CD4-positive, alpha-beta T cell treated with Interleukin-4 for 1 hour (primary cell): ENCODE data around the gene SNTG2.
"Not testable (repeated sequence)": the region's sequence is repeated elsewhere in the genome, so short reads cannot be mapped to it uniquely, and the experiment has no call there.

Source experiments
- DNase-seq, 2 donors: peaks; one replicate each; pipeline ENCODE4 v3.0.0-alpha.2; 2020 to 2022

SNTG2 gene

DNA sequence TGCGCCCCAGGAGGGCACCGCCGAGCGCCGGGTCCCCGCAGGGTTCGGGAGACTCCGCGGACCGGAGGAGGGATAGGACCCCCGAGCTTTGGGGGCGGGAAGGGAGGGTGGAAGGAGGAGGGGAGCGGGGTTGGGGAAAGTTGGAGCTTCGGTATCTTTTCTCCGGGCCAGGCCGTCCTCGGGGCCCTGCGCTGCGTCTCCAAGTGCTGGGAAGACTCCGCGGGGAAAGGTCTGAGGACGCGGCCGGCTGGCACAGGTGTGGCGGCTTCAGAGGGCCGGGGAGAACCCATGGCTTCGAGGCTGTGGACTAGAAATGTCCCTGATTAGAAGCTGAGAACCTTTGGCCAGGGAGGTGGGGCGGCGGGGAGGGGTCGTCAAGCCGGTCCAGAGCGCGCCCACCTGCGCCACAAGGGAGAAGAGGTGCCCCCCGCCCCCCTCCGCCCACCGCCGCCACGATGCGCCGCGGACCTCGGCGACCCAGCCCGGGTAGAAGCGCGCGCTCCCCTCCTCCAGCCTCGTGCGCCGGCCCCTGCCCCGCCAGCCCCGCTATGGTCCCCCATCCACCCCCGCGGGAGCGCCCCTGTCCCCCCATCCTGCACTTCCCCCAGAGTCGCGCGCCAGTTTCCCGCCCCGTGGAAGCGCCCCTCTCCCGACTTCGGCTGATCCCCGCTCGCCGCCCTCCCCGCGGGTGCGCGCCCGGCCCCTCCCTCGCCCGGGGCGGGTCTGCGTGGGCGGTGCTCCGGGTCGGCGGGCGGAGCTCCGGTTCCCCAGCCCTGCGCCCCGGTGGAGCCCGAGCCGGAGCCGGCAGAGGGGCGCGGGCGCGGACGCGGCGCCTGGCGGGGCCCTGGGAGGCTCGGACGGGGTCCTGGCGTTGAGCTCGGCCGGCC lies at the start of gene SNTG2:
TSS of gene SNTG2 (plus strand) at position 770 of the 887 bp plus-strand sequence. CDS start 148 bp downstream, outside the sequence.
- DNase-seq, result peak; percentile 29 to 33

DNA sequence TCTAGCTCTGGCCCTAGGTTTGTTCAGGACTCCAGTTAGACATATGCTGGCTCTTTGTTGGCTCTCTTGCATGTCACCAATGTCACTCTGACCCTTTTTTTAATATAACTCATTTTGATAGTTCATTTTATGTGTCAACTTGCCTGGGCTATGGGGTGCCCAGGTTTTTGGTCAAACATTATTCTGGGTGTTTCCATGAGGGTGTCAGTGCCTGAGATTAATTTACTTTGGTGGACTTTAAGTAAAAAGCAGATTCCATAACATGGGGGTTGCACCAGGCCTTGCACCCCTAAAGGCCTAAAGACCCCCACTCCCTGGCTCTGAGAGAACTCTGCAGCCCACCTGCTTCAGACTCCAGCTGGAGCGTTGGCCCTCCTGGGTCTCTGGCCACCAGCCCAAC lies 48.1 kb upstream of the SNTG2 start:
- DNase-seq, result no peak

DNA sequence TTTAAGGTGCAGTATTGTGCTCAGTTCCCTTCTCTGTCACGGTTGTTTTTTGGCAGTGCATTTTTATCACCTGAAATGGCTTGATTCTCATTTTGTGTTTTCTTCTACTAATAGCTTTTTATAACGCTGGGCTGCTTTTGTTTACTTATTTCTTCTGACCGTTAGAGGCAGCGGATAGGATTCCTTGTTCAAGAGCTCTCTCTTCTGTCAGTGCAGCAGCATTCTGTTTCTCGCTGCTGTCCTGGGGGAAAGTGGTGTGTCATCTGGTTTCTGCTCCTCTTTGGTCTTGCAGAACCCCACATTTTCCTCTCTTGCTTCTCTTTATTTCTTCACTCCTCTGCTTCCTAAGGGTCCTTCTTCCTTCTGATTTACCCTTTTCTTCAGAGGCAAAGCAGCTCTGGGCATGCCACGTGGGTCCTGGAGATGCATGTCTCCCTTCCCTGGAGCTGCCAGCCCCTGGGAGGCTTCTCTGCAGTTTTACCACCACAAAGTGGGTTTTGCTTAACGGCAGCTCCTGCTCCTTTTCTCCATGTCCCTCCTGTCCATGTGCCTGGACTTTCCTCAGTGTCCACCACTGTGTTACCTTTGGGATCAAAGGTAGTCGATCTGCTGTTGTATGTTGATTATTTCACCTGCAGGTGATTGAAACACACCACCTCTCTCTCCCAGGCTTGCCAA lies 47.3 kb upstream of the SNTG2 start:
- no peak for DNase-seq

DNA sequence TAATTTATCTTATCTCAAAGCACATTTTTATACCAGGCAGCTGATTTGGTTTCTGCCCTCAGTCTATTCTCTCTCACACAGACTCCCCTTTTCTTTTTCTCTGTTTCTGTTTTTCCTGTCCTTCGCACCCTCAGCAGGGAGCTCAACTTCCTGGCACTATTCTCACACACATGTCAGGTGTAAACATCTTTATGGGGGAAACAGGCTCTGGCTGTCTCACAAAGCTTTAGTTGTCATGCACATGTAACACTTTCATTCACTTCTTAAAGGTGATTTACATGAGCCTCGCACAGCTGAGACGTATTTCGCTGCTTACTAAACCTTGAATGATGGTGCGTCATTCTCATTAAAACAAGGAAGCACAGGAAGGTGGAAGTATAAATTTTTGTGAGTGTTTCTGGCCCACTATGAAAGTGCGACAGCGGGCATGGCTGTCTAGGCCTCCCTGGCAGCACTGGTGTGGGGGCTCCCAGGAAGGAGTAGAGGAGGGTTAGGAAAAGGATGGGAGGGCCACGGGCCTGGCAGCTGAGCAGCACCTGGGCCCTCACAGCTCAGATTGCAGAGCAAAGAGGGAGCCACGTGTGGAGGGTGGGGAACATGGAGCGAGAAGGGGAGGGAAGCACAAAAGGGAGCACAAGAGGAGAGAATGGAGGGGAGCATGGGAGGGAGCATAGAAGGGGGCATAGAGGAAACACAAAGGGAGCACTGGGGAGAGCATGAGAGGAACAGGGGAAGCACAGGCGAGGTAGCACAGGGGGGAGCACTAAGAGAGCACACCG lies 46.2 kb upstream of the SNTG2 start:
- DNase-seq, result no peak

DNA sequence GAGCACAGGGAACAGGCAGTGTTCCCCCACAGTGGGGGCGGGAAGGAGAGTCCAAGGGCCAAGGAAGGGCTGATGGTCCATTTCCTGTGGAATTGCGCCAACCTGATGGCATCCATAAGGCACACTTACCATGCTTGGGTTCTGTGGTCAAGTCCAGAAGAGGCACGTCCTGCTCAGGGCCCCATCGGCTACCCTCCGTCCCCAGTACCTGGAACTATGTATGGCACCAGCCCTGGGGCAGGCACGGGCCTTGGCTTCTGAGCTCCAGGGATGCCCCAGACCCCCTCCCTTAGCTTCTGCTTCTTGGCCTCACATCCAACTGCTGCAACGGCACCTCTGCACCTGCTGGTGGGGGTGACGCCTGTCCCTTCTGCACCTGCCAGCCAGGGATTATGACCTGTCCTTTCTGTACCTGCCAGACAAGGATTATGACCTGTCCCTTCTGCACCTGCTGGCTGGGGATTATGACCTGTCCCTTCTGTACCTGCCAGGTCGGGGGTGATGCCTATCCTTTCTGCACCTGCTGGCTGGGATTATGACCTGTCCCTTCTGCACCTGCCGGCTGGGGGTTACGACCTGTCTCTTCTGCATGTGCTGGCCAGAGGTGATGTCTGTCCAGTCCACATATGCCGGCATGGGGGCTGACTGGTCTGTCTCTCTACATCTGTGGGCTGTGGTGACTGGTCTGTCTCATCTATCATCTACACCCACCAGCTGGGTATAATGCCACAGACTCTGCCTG lies 45.4 kb upstream of the SNTG2 start:
- DNase-seq, result no peak

DNA sequence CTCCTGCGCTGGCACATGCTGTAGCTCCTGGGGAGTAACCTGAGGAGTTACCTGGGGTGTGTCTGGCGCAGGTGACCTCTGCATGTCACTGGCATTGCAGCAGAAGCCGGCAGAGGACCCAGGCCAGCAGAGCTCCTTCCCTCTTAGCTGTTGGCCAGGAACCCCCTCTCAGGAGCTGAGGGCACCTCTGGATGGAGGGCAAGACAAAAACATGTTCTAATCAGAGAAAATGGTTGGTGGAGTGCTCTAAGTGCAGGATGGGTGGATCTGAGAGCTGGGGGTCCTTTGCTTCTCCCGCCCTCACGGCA lies 44.9 kb upstream of the SNTG2 start:
- no peak for DNase-seq

DNA sequence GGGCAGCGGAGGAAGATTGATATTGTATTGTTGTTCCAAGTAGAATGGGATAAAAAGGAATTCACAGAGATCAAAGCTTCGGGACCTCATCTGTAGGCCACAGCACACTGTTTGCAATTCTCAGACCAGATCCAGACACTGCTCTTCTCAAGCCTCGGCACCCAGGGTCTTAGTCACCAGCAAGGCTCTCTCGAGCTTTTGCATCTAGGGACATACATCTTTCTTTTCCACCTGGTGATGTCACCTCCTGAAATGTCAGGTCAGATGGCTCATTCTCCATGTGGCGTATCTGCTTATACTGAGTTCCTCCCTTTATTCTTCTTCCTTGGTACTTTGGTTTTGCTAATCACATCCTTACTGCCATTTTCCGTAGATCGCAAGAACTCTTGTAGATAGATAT lies 42.9 kb upstream of the SNTG2 start:
- no peak for DNase-seq

DNA sequence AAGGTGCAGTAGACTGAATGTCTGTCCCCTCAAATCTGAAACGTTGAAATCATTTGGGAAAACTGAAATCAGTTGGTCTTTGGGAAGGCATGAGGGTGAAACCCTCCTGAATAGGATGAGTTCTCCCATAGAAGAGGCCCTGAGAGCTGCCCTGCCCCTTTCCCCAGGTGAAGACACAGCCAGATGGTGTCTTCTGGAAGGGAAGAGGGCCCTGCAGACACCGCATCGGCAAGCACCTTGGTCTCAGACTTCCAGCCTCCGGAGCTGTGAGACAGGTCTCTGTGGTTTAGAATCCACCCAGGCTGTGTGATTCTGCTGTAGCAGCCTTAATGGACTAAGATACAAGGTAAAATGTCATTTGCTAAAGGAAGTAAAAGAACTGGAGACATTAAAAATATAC lies 42.1 kb upstream of the SNTG2 start:
- no peak for DNase-seq

DNA sequence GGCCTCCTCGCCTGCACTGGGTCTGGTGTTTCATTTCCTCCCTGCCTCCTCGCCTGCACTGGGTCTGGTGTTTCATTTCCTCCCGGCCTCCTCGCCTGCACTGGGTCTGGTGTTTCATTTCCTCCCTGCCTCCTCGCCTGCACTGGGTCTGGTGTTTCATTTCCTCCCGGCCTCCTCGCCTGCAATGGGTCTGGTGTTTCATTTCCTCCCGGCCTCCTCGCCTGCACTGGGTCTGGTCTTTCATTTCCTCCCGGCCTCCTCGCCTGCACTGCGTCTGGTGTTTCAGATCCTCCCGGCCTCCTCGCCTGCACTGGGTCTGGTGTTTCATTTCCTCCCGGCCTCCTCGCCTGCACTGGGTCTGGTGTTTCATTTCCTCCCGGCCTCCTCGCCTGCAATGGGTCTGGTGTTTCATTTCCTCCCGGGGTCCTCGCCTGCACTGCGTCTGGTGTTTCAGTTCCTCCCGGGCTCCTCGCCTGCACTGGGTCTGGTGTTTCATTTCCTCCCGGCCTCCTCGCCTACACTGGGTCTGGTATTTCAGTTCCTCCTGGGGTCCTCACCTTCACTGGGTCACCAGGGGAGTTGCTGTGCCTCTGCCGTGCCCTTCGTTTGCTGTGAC lies 40.8 kb upstream of the SNTG2 start:
- not testable (repeated sequence) for DNase-seq

DNA sequence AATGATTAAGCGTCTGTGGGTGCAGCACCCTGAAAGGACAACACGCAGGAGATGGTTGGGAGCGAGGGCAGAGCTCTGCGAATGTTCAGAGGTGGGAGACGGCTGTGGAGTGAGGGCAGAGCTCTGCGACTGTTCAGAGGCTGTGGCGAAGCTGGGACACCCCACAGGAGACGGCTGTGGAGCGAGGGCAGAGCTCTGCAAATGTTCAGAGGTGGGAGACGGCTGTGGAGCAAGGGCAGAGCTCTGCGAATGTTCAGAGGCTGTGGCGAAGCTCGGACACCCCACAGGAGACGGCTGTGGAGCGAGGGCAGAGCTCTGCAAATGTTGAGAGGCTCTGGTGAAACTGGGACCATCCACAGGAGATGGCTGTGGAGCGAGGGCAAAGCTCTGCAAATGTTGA lies 40.0 kb upstream of the SNTG2 start:
- DNase-seq, result no peak

DNA sequence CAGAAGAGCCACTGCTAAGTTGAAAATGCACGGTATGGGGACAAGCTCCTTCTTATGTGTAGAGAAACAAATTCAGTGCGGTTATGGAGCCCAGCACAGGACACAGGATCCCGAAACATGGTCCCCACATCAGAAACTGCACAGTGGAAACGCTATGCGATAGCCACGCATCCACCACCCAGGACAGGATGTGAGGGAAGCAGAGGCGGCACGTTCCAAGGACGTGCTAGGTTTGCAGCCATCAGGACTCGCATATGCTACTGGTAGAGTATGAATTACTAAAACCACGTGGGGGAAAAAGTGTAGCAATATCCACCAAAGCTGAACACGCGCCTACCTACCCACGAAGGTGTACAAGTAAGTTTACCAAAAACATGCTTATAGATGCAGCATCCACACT lies 34.7 kb upstream of the SNTG2 start:
- DNase-seq, result no peak

DNA sequence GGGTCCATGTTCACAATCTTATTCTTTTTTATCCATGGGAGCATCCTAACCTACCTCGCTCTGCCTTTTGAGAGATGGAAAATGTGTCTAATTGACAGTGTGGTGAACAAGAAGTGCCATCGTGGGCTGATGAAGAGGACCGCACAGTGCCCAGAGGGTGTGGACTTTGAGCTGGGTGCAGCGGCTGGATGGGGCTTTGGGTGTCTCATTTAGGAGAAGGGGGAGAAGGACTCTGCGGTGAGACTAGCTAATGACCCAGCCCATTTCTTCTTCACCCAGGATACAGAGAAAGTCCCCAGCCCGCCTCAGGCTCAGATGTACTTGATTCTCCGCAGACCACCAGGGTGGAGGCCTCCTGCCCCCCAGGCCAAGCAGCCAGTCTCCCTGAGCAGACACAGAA lies 33.7 kb upstream of the SNTG2 start:
- DNase-seq, result no peak

DNA sequence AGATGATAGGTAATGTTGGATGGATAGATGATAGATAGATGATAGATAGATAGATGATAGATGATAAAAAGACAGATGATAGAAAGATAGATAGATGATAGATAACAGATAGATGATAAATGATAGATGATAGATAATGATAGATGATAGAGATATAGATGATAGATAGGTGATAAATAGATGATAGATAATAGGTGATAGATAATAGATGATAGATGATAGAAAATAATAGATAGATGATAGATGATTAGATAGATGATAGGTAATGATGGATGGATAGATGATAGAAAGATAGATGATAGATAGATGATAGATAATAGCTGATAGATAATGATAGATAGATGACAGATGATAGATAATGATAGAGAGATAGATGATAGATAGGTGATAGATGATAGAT lies 31.0 kb upstream of the SNTG2 start:
- no peak for DNase-seq

DNA sequence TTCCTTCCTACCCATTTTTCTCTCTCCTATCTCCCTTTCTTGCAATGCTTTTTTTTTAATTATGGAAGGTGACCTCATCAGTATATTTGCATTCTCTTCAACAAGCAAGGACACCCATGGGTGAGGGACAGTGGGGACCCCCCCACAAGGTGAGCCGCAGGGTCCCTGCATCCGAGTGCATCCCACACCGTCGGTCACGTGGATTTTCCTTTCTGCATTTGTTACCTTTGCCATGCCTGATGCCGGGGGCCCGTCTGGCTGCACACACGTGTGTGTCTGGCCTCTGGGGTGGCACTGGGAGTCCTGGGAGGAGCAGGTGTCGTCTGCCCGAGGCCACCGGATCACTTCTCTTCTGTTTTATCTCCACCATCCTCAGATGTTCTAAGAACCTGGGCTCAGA lies 30.1 kb upstream of the SNTG2 start:
- no peak for DNase-seq

DNA sequence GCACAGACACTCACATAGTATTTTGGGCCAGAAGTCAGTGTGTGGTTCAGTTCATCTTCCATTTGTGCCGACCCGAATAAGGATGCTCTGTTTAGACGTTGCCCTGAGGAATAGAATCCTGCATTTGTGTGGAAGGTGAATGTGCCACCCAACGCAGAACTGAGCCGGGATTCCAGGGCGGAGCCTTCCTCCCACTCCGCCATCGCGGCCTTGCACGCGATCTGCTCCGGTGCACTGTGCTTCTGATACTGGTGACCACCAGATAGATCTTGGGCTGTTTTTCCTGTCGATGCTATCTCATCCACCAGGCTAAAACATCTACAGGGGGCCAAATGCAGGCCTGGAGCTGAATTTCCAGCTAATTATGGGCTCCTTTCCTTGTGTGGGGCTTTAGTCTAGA lies 29.6 kb upstream of the SNTG2 start:
- no peak for DNase-seq

DNA sequence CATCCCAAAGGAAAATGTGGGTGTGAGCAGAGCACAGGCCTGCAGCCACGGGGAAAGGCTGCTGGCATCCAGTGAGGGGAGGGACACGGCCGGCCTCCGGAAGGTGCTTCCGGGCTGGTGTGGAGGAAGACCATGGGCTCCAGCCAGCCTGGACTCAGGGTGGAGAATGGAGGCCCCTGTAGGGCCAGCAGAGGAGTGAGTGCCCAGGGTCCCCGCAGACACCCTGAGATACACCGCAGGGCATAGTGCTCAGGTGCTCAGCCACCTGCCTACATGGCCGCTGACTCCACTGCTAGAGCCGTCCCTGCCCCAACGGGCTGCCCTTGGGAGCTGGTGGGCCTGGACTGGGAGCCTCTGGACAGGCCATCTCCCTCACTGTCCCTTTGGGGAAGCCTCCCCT lies 28.5 kb upstream of the SNTG2 start:
- DNase-seq, result no peak

DNA sequence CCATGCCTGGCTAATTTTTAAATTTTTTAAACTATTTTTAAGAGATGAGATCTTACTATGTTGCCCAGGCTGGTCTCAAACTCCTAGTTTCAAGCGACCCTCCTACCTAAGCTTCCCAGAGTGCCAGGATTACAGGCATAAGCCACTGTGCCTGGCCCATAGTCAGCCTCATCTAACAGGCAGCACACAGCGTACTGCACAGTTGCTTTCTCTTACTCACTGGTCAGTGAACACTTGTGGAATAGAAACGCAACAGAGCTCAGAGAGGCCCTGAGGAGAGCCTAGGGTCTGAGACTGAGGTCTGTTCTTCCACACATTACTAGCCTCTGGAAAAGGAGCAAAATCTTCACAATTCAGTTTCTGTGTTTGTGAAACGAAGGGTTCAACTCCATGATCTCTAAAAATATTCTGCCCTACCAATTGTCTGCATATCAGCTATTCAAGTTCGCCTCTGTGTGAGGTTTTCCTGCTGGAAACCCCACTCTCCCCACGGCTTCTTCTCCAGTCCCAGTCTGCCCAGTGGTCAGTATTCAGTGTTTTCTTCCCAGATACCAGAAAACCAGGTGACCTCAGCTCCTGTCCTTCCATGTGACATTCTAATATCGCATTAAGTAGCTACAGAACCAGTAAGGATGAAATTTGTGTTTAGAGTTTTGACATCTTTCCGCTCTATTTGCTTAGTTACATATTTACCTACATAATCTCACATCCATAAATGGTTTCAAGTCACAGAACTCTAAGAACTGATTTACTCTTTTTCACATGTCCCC lies 26.6 kb upstream of the SNTG2 start:
- no peak for DNase-seq

DNA sequence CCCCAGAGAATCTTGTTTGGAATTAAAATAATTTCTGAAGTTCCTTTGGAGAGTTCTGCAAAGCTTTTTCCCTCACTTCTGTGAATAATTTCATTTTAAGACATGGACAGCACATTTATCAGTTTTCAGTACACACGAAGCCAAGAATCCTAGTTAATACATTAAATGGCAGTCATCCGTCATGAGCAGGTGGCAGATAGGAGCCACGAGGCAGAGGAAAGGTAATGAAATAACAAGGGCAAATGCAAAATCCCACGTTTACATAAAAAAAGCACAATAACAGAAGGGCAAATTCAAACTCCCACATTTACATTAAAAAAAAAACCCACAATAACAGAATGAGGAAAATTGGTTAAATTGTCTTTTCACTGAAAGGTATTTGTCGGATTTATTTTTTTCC lies 25.9 kb upstream of the SNTG2 start:
- no peak for DNase-seq

DNA sequence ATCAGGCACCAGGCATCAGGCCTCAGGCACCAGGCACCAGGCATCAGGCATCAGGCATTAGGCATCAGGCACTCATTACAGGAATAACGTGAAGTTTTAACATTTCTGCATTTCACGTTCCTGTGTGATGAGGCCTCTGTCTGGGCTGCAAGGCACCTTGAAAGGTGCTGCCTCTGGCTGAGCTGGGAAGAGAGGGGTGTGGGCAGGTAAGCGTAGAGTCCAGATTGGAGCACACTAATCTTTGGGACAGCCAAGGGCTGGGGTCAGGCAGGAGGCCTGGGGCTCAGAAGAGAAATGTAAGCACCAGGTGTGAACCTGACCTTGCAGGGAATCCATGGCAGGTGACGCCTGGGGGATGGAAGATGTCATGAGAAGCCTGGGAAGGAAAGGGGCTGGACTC lies 25.3 kb upstream of the SNTG2 start:
- DNase-seq, result no peak

DNA sequence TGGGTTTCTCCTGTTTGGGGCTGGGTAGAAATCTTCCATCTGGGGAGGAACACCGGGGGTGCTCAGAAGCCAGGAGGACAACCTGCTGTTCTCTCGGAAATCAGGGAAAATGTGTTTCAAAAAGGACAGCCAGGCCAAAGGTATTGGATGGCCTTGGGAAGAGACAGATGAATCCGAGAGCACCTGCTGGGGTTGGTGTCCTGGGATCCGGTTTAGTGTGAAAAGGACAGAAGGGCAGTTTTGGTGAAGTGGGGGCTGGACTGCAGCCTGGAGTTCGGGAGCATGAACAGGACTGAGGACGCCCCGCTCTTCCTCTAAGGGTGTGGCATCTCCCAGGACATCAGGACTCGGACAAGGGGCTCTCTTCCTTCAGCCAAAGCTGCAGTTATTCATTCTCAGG lies 24.9 kb upstream of the SNTG2 start:
- no peak for DNase-seq

DNA sequence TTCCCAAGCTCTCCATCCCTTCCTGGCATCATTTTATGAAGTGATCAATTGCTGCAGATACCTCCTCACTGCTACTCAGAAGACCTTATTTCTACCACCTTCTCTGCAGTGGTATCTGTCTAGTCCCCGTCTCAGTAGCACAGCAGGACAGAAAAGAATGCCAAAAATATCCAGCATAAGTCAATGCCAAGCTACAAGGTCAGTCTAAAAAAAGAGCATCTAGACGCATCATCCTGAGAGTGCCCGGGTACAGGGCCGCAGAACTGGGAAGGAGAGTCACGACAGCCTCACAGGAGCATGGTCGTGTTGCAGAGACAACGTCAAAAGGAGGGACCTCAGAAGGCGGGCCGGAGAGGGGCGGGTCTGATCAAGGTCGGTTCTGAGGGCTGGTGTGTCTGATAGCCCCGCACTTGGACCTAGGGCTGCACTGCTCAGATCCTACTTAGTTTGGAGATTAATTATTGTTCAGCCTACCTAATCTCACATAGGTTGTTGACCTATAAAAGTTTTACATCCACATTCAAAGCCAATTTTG lies 24.3 kb upstream of the SNTG2 start:
- no peak for DNase-seq

DNA sequence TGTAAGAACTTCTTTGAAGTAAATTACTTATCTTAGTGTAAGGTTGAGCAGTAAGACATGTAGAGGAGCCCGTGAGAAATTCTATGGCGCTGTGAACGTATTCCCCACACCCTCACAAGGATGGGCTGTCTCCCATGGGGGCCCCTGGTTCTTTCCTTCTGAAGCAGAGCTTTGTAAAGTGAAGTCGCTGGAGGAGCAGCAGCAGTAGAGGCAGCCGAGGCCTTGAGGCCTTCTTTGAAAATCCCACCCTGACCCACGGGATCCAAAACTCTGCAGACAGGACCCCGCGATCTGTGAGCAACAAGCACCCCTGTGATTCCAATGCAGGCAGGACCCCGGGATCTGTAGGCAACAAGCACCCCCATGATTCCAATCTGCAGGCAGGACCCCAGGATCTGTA lies 23.8 kb upstream of the SNTG2 start:
- no peak for DNase-seq
